SK-N-SH (cell line): ENCODE data around the gene SNAP29. TPM values are rescaled to one million over a fixed set of nuclear protein-coding genes. Genes with fewer than 3 reads are reported as not detected.
A peak's percentile ranks its signal among the peaks of the same experiment; 100 is the strongest.

Experiments used
- CTCF ChIA-PET: fragments of 300-600, 350-600 bp; formaldehyde crosslinking; extraction: SDS; loops from one replicate; lab custom pipeline; 2021; lab: Yijun Ruan, JAX
- POLR2A ChIA-PET: fragments of 350-600 bp; sonication (Branson Sonifier 250); formaldehyde crosslinking; extraction: SDS; loops from one replicate; lab custom pipeline; 2020; ENCODE audit warnings: antibody characterized with exemption, inconsistent platforms; lab: Yijun Ruan, JAX
- DNase-seq: peaks from one replicate; pipeline ENCODE4 v3.0.0; 2012
- H2AFZ ChIP-seq: fragments of 200-600 bp; sonication (generic); 2 replicates; pipeline ENCODE4 v1.8.1; 2016; ENCODE audit warnings: antibody characterized with exemption, mild to moderate bottlenecking, low read depth
- H3F3A ChIP-seq: fragments of 200-600 bp; sonication (generic); replicated peaks from 2 replicates; pipeline ENCODE3; 2016; ENCODE audit warnings: antibody characterized with exemption, mild to moderate bottlenecking; ENCODE audit not compliant: insufficient read depth
- H3K27ac ChIP-seq, 2 experiments: fragments of 200-500 bp in 1 of 2; fragments of 200-600 bp in 1 of 2; sonication (Bioruptor generic) in 1 of 2; sonication (generic), shearing (Covaris generic) in 1 of 2; 2 replicates each; pipeline versions ENCODE4 v1.5.1 to v1.6.1; 2014 to 2016; ENCODE audit warnings: low read depth in 2 of 2, inconsistent platforms in 1 of 2, low read length in 1 of 2, mild to moderate bottlenecking in 1 of 2, mixed read lengths in 1 of 2
- H3K27me3 ChIP-seq: fragments of 200-600 bp; sonication (generic), shearing (Covaris generic); 2 replicates; pipeline ENCODE4 v1.6.1; 2016; ENCODE audit warnings: mixed run types; ENCODE audit not compliant: insufficient read depth
- H3K36me3 ChIP-seq, 2 experiments: fragments of 200-500 bp in 1 of 2; fragments of 200-600 bp in 1 of 2; sonication (Bioruptor generic) in 1 of 2; sonication (generic) in 1 of 2; replicated peaks in 1 of 2; 2 replicates each; pipeline versions ENCODE3 to v1.5.1; 2014 to 2016; ENCODE audit warnings: low read length in 1 of 2, mild to moderate bottlenecking in 1 of 2; ENCODE audit not compliant: insufficient read depth in 2 of 2, control insufficient read depth in 1 of 2
- H3K4me1 ChIP-seq, 2 experiments: fragments of 200-500 bp in 1 of 2; fragments of 200-600 bp in 1 of 2; sonication (Bioruptor generic) in 1 of 2; sonication (generic), shearing (Covaris generic) in 1 of 2; 2 replicates each; pipeline versions ENCODE4 v1.5.1 to v1.6.1; 2014 to 2016; ENCODE audit warnings: low read depth in 1 of 2, low read length in 1 of 2, mixed run types in 1 of 2; ENCODE audit not compliant: insufficient read depth in 2 of 2, control insufficient read depth in 1 of 2
- H3K4me2 ChIP-seq: fragments of 200-600 bp; sonication (generic), shearing (Covaris generic); 2 replicates; pipeline ENCODE4 v1.6.1; 2017; ENCODE audit warnings: mixed run types
- H3K4me3 ChIP-seq, 2 experiments: fragments of 200-500 bp in 1 of 2; fragments of 200-600 bp in 1 of 2; sonication (Bioruptor generic) in 1 of 2; sonication (generic), shearing (Covaris generic) in 1 of 2; 2 replicates each; pipeline versions ENCODE4 v1.5.1 to v1.8.1; 2014 to 2016; ENCODE audit warnings: low read depth in 2 of 2, inconsistent platforms in 1 of 2, low read length in 1 of 2, mild to moderate bottlenecking in 1 of 2, mixed read lengths in 1 of 2, moderate library complexity in 1 of 2
- H3K79me2 ChIP-seq: fragments of 200-600 bp; sonication (generic); 2 replicates; pipeline ENCODE4 v1.8.1; 2017; ENCODE audit warnings: mild to moderate bottlenecking; ENCODE audit not compliant: insufficient read depth
- H3K9ac ChIP-seq: fragments of 200-600 bp; sonication (generic); 2 replicates; pipeline ENCODE4 v1.6.1; 2017; ENCODE audit warnings: mixed run types
- H3K9me2 ChIP-seq: fragments of 200-600 bp; sonication (generic); 2 replicates; pipeline ENCODE4 v1.6.1; 2017; ENCODE audit warnings: mixed run types
- H3K9me3 ChIP-seq: fragments of 200-600 bp; sonication (generic); 2 replicates; pipeline ENCODE4 v1.6.1; 2017; ENCODE audit warnings: mixed run types, mild to moderate bottlenecking, moderate library complexity
- H4K20me1 ChIP-seq: fragments of 200-600 bp; sonication (generic); 2 replicates; pipeline ENCODE4 v1.6.1; 2017; ENCODE audit warnings: mild to moderate bottlenecking, mixed run types; ENCODE audit not compliant: insufficient read depth
- CHD2 ChIP-seq: fragments of 150-350 bp; IDR thresholded peaks from 2 replicates; pipeline ENCODE4 v1.6.1; 2018; ENCODE audit warnings: low read length; ENCODE audit not compliant: partially characterized antibody
- ELF1 ChIP-seq: IDR thresholded peaks from 2 replicates; pipeline ENCODE4 v1.4.0; 2012
- EP300 ChIP-seq, 2 experiments: IDR thresholded peaks; 2 replicates each; pipeline versions ENCODE4 v1.4.0 to v1.6.1; 2012; ENCODE audit warnings: borderline replicate concordance in 1 of 2, low read depth in 1 of 2, low read length in 1 of 2
- EZH2phosphoT487 ChIP-seq: fragments of 200-600 bp; sonication (generic); IDR thresholded peaks from 2 replicates; pipeline ENCODE4 v1.6.1; 2017; ENCODE audit warnings: low read depth, mixed run types, mild to moderate bottlenecking, antibody characterized with exemption, moderate library complexity, borderline replicate concordance
- FOXJ3 ChIP-seq: sonication (generic); formaldehyde crosslinking; IDR thresholded peaks from 2 replicates; pipeline ENCODE4 v1.5.1; 2020; ENCODE audit warnings: mild to moderate bottlenecking, missing genetic modification reagents
- GABPA ChIP-seq: IDR thresholded peaks from 2 replicates; pipeline ENCODE4 v1.4.0; 2012; ENCODE audit warnings: low read depth, mild to moderate bottlenecking
- GATA2 ChIP-seq: sonication (generic); formaldehyde crosslinking; IDR thresholded peaks from 2 replicates; pipeline ENCODE4 v1.5.0; 2020; ENCODE audit warnings: mild to moderate bottlenecking, missing genetic modification reagents
- JUND ChIP-seq: IDR thresholded peaks from 2 replicates; pipeline ENCODE4 v1.4.0; 2012
- MEF2A ChIP-seq: IDR thresholded peaks from 2 replicates; pipeline ENCODE4 v1.4.0; 2012; ENCODE audit warnings: low read depth, borderline replicate concordance
- MXI1 ChIP-seq: IDR thresholded peaks from 2 replicates; pipeline ENCODE4 v1.6.1; 2012; ENCODE audit warnings: mild to moderate bottlenecking, low read depth, low read length, improper control_type of control experiment
- NFIC ChIP-seq: IDR thresholded peaks from 2 replicates; pipeline ENCODE4 v1.4.0; 2012; ENCODE audit warnings: borderline replicate concordance
- POLR2AphosphoS5 ChIP-seq: IDR thresholded peaks from 2 replicates; pipeline ENCODE4 v1.6.1; 2012; ENCODE audit warnings: low read depth, low read length
- RAD21 ChIP-seq: IDR thresholded peaks from 2 replicates; pipeline ENCODE4 v1.6.1; 2012; ENCODE audit warnings: mild to moderate bottlenecking, low read length
- RCOR1 ChIP-seq: fragments of 150-350 bp; IDR thresholded peaks from 2 replicates; pipeline ENCODE4 v1.6.1; 2017; ENCODE audit warnings: antibody characterized with exemption, low read length
- RFX5 ChIP-seq: IDR thresholded peaks from 2 replicates; pipeline ENCODE4 v1.6.1; 2012; ENCODE audit warnings: mild to moderate bottlenecking, improper control_type of control experiment, low read length
- RXRA ChIP-seq: IDR thresholded peaks from 2 replicates; pipeline ENCODE4 v1.4.0; 2012; ENCODE audit warnings: low read depth, mild to moderate bottlenecking, borderline replicate concordance
- TAF1 ChIP-seq: IDR thresholded peaks from 2 replicates; pipeline ENCODE4 v1.6.1; 2012; ENCODE audit warnings: low read depth, mild to moderate bottlenecking, low read length, moderate library complexity, borderline replicate concordance
- TCF12 ChIP-seq: IDR thresholded peaks from 2 replicates; pipeline ENCODE4 v1.4.0; 2012
- TEAD4 ChIP-seq: IDR thresholded peaks from 2 replicates; pipeline ENCODE4 v1.4.0; 2012; ENCODE audit warnings: mild to moderate bottlenecking, borderline replicate concordance; ENCODE audit not compliant: insufficient read depth
- WGBS: methylation state at CpG from one replicate; pipeline ENCODE4 v1.1.6; 2017; ENCODE audit warnings: low lambda C conversion rate; 5-methylcytosine and 5-hydroxymethylcytosine counted together
- polyA plus RNA-seq, 3 experiments: library from polyadenylated mRNA; depleted of rRNA; stranded (reverse); fragments of >200 nt; gene quantifications; 2 replicates each; pipeline ENCODE4 v1.2.3, GENCODE V29; 2012
- TF ChIP-seq, protein P1 (sequence below): IDR thresholded peaks from 2 replicates; pipeline ENCODE4; 2012
- TF ChIP-seq, protein P2 (sequence below): IDR thresholded peaks from 2 replicates; pipeline ENCODE4 v1.4.0; 2012; ENCODE audit warnings: low read depth
- TF ChIP-seq, protein P3 (sequence below): IDR thresholded peaks from 2 replicates; pipeline ENCODE4 v1.4.0; 2012; ENCODE audit warnings: low read depth, borderline replicate concordance
- TF ChIP-seq, protein P4 (sequence below): fragments of 150-350 bp; IDR thresholded peaks from 2 replicates; pipeline ENCODE4 v1.6.1; 2017; ENCODE audit warnings: antibody characterized with exemption, low read length, low read depth, borderline replicate concordance

SNAP29 gene
- polyA plus RNA-seq, 1 of the 3 experiments (the other 2 are of a cell fraction) = 37.3 TPM

DNA sequence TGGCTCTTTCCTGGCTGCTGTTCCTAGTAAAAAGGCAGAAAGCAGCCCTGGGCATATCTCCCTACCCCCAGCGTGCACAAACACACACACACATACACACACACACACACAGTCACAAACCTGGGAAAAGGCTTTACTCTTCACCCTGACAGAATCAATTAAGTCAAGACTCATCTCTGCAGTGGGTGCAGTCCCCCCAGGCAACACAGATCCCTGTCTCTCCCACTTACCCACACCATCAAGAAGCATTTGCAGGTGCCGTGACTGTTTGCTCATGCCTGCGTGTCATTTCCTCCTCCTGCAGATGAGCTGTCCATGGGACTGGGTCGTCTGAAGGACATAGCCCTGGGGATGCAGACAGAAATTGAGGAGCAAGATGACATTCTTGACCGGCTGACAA lies 28.6 kb downstream of the SNAP29 start:
- H3K4me2 ChIP-seq = no peak overlapping the region
- no peak overlapping the region for H3K9ac ChIP-seq
- peaks cover 14% of the 10 kb centered on the region for H3F3A ChIP-seq
- TF ChIP-seq NFIC (no peak), CHD2 (peak; percentile 74), MXI1 (peak; percentile 82), JUND (no peak), RAD21 (peak; percentile 16; the same call in 1 of the 2 replicates), EP300 (IDR thresholded peaks at IDR 0.05; ENCODE audit: borderline replicate concordance in 1 of 2, low read depth in 1 of 2, low read length in 1 of 2) (peak in 1 of 2 experiments; percentile 91; a peak in 2 of 4 replicates), RXRA (no peak), EZH2phosphoT487 (no peak), FOXJ3 (CRISPR knock-in tag) (peak; percentile 90), MEF2A (no peak), RCOR1 (peak; percentile 82), GATA2 (CRISPR knock-in tag) (peak; percentile 77), TCF12 (no peak)
- TF ChIP-seq, protein P1, sequence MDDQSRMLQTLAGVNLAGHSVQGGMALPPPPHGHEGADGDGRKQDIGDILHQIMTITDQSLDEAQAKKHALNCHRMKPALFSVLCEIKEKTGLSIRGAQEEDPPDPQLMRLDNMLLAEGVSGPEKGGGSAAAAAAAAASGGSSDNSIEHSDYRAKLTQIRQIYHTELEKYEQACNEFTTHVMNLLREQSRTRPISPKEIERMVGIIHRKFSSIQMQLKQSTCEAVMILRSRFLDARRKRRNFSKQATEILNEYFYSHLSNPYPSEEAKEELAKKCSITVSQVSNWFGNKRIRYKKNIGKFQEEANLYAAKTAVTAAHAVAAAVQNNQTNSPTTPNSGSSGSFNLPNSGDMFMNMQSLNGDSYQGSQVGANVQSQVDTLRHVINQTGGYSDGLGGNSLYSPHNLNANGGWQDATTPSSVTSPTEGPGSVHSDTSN = peak; percentile 36; the same call in 1 of the 2 replicates
- TF ChIP-seq, protein P2, sequence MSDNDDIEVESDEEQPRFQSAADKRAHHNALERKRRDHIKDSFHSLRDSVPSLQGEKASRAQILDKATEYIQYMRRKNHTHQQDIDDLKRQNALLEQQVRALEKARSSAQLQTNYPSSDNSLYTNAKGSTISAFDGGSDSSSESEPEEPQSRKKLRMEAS = no peak
- H3K36me3 ChIP-seq = peaks cover 12 to 21% of the 10 kb centered on the region in 2 experiments
- no peaks in the 10 kb centered on the region for H3K79me2 ChIP-seq
- no peak overlapping the region for H3K4me3 ChIP-seq
- H3K9me3 ChIP-seq = no peaks in the 10 kb centered on the region
- POLR2A ChIA-PET = interaction anchor here (1.0 kb wide), 1 partner anchor 95 kb away, joined by 4 read pairs; the partner anchor contains the start of gene LZTR1
- H3K9me2 ChIP-seq = no peaks in the 10 kb centered on the region
- no peak overlapping the region for H2AFZ ChIP-seq
- H3K27ac ChIP-seq = peak overlapping the region in 1 of 2 experiments; percentile 51; a peak in 2 of 4 replicates
- H4K20me1 ChIP-seq = no peaks in the 10 kb centered on the region
- no peaks in the 10 kb centered on the region for H3K27me3 ChIP-seq
- DNase-seq = peak; percentile 77
- CTCF ChIA-PET = no interaction called here
- WGBS = 45% methylated on average over 5 of the region's 5 CpGs
- H3K4me1 ChIP-seq = peaks cover 0 to 33% of the 10 kb centered on the region in 2 experiments; a peak in 1 of 4 replicates

DNA sequence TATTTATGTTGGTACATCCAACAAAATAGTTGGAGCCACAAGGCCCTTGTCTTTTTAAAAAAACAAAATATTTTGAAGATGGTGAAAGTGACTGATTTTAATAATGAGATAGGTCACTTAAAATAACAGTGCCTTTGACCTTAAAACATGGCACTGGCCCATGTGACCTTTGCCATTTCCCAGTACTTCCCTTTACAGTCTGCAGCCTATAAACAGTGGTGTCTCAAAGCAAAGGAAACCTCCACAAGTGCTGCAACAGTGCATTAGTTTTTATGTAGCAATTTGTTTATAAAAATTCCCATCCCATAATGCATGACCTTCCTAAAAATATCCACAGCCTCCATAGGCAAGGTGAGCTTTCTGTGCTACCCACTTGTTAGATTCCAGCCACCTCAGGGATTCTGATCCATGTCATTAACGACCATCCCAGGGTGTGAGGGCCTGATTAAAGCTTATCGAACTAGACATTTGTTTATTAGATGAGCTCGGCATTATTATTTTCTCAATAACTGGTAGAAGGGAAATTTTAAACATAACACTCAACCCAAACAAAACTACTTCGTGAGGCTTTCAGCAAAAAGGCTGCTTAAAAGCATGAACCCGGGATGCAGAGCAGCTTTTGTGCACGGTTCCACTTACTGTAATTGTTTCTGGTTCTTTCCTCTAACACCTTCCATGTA lies 30.4 kb downstream of the SNAP29 start:
- Histone ChIP-seq H3K27ac (peak overlapping the region in 1 of 2 experiments; percentile 54; a peak in 1 of 4 replicates), H3K4me2 (no peak overlapping the region), H3K27me3 (no peaks in the 10 kb centered on the region), H3K9me3 (no peaks in the 10 kb centered on the region), H3K36me3 (peaks cover 12 to 16% of the 10 kb centered on the region in 2 experiments), H3K9ac (no peak overlapping the region), H3F3A (peaks cover 14% of the 10 kb centered on the region), H3K4me3 (no peak overlapping the region), H3K4me1 (peaks cover 0 to 33% of the 10 kb centered on the region in 2 experiments; a peak in 1 of 4 replicates), H3K9me2 (no peaks in the 10 kb centered on the region), H3K79me2 (no peaks in the 10 kb centered on the region), H2AFZ (no peak overlapping the region), H4K20me1 (no peaks in the 10 kb centered on the region)
- 93% methylated on average over 6 of the region's 6 CpGs for WGBS
- ChIA-PET POLR2A (no interaction called here), CTCF (interaction anchor here (1.1 to 4.7 kb wide), 2 partner anchors 28 to 337 kb away, joined by 3 to 20 read pairs; partner anchors contain the start of gene CRKL)
- TF ChIP-seq RFX5 = no peak
- TF ChIP-seq RAD21 = no peak
- TF ChIP-seq, protein P2 = no peak
- TF ChIP-seq, protein P3, sequence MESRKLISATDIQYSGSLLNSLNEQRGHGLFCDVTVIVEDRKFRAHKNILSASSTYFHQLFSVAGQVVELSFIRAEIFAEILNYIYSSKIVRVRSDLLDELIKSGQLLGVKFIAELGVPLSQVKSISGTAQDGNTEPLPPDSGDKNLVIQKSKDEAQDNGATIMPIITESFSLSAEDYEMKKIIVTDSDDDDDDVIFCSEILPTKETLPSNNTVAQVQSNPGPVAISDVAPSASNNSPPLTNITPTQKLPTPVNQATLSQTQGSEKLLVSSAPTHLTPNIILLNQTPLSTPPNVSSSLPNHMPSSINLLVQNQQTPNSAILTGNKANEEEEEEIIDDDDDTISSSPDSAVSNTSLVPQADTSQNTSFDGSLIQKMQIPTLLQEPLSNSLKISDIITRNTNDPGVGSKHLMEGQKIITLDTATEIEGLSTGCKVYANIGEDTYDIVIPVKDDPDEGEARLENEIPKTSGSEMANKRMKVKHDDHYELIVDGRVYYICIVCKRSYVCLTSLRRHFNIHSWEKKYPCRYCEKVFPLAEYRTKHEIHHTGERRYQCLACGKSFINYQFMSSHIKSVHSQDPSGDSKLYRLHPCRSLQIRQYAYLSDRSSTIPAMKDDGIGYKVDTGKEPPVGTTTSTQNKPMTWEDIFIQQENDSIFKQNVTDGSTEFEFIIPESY = no peak
- no peak for TF ChIP-seq GABPA
- no peak for TF ChIP-seq TEAD4
- TF ChIP-seq, protein P4, sequence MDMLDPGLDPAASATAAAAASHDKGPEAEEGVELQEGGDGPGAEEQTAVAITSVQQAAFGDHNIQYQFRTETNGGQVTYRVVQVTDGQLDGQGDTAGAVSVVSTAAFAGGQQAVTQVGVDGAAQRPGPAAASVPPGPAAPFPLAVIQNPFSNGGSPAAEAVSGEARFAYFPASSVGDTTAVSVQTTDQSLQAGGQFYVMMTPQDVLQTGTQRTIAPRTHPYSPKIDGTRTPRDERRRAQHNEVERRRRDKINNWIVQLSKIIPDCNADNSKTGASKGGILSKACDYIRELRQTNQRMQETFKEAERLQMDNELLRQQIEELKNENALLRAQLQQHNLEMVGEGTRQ = no peak
- no peak for TF ChIP-seq ELF1
- no peak for TF ChIP-seq GATA2 (CRISPR knock-in tag)
- no peak for TF ChIP-seq TAF1
- TF ChIP-seq POLR2AphosphoS5 = no peak
- no peak for TF ChIP-seq RXRA
- DNase-seq = no peak
